GM12864 (cell line): ENCODE results near the gene DUSP10.

ENCODE experiments used
- DNase-seq: peaks from one replicate; pipeline ENCODE4 v3.0.0-alpha.2; 2011; ENCODE audit warnings: low read depth
- H3K4me3 ChIP-seq: 2 replicates; pipeline ENCODE4 v1.5.1; 2011; ENCODE audit warnings: mild to moderate bottlenecking, low read depth, low read length, control low read depth
- TF ChIP-seq, protein P1 (sequence below): IDR thresholded peaks from 2 replicates; pipeline ENCODE4 v1.5.1; 2011; ENCODE audit warnings: low read depth, mild to moderate bottlenecking, moderate library complexity, low read length, control low read depth, inconsistent platforms; ENCODE audit errors: missing control alignments

The DUSP10 gene

DNA sequence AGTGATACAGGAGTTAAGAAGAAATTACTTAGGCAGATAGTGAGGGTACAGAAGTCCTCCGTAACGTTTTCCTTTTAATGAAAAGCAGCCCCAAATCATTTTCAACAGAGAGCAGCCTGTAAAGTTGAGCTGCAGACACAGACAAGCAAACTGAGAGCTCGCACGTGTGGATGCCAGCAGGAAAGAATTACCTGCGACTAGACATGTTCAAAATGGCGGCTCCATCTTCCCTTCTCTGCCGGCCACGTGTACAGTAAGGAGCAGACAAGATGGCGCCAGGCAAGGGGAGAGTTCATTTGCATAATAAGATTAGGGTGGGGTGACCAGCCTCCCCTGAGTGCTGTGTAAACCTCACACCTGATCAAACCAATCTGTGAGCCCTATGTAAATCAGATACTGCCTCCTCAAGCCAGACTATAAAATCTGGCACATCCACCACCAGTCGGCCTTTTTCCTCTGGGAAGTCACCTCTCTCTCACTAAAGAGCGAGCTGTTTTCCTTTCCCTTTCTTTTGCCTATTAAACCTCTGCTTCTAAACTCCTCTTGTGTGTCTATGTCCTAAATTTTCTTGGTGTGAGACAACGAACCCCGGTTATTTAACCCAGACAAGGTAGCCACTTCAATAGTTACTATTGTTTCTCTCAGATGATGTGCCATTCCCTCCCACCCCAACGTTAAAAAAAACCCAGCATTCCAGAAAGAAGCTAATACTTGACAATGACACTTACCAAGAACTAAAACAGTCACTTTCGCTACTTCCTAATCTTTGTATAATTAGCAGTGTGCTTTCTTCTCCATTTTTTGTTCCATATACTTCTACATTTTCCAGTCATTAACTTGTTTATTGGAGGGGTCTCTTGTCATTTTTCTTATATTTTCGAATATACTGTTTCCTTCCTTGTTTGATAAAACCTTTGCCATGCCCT lies 27.4 kb downstream of the DUSP10 start:
- H3K4me3 ChIP-seq: no peak overlapping the region
- TF ChIP-seq, protein P1, sequence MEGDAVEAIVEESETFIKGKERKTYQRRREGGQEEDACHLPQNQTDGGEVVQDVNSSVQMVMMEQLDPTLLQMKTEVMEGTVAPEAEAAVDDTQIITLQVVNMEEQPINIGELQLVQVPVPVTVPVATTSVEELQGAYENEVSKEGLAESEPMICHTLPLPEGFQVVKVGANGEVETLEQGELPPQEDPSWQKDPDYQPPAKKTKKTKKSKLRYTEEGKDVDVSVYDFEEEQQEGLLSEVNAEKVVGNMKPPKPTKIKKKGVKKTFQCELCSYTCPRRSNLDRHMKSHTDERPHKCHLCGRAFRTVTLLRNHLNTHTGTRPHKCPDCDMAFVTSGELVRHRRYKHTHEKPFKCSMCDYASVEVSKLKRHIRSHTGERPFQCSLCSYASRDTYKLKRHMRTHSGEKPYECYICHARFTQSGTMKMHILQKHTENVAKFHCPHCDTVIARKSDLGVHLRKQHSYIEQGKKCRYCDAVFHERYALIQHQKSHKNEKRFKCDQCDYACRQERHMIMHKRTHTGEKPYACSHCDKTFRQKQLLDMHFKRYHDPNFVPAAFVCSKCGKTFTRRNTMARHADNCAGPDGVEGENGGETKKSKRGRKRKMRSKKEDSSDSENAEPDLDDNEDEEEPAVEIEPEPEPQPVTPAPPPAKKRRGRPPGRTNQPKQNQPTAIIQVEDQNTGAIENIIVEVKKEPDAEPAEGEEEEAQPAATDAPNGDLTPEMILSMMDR: no peak
- DNase-seq: no peak

DNA sequence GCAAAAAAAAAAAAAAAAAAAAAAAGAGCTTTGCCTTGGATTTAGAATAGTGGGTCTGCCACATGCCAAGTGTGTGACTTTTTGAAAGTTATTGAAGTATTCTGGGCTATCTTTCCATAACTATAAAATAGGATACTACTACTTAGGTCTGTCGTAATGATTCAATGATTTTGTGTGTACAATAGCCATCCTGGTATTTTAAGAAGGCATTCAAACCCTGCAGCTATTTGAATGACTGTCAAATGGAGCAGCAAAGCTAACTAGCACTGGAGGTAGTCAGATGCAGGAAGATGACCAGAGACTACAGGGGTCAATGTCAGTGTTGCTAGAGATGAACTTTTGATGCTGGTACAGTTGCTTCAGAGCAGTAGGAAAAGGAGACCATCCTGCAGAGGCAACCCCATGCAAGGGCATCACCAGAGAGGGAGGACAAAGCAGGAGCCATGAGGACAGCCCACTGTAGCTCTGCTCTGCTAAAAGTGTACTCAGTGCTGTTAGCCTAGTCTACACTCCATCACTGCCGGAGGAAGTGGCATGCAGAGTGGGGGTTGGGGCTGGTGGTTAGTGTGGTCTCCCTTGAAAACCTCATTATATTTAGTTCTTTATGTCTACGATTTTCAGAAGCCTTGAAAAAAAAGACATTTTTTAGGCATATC lies 29.0 kb downstream of the DUSP10 start:
- TF ChIP-seq, protein P1: no peak
- peak; percentile 65 for DNase-seq
- no peak overlapping the region for H3K4me3 ChIP-seq

DNA sequence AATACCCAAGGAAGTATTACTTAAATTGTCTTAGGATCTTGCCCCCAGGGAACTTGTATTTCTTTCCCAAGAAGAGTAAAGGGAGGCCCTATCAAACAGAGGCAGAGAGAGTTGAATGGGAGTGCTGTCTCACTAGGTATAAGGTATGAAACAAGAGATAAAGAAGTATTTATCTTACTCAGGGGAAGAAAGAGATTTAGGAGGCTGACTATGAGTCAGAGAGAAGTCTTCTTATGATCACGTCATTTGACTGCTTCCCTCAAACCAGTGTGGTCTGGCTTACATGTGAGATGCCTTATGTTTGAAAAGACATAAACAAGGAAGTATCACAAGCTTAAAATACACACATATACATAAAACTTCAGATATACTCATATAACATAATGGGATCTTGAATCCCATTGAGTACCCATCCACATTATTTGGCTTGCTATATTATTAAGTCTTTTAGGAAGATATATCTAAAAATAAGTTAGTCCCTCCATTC lies 29.6 kb downstream of the DUSP10 start:
- TF ChIP-seq, protein P1: no peak
- no peak overlapping the region for H3K4me3 ChIP-seq
- DNase-seq: peak; percentile 68

DNA sequence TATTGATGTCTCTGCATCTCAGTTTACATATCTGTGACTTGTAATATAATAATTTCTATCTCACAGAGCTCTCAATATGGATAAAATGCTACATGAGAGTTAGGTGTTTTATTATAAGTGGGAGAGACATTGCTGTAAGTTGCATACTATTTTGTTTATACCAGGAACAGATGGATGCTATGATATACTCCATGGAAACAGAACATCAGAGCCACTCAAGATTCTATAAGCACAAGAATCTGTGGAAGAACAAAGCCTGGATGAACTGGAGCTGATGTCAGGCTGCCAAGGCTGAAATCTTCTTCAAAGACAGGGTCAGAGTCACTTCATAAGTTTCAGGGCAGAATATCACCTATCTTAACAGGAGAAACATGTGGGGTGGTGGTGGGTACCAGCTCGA lies 30.2 kb downstream of the DUSP10 start:
- no peak overlapping the region for H3K4me3 ChIP-seq
- TF ChIP-seq, protein P1: no peak
- DNase-seq: no peak

DNA sequence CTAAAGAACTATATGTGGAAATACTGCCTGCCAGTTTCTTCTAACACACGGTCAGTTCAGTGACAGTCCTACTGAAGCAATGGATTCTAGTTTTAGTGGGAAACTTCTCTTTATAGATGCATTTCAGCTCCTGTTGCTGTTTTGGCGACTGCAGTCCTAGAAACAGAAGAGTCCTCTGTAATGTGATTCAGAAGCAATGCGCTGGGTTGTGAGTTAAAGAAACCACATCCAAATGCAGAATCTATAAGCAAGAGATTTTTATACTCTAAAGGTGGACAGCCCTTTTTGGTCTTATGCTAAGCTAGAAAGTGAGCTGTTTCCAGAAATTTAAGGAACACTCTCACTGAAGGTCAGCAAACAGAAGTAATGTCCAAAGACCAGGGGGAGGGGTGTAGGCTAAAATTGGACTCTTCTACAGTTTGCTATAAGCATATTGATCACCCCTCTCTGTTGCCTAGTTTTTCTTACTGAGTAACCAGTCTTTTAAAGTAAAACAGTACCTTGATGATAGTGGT lies 30.8 kb downstream of the DUSP10 start:
- no peak overlapping the region for H3K4me3 ChIP-seq
- TF ChIP-seq, protein P1: no peak
- no peak for DNase-seq

DNA sequence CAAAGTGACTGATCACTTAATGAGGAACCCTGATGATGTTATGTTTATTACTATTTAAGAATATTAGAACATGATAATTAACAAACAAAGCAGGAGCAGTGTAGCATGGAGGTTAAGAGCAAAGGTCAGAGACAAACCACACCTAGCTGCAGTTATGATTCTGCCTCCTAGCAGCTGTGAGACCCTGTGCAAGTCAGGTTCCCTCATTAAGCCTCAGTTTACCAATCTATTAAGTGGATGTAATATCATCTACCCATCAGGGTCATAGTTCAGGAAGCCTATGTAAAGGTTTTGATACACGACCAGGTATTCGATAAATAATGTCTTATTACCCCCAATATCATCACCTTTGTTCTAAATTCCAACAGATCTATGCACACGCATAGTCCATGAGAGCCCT lies 32.0 kb downstream of the DUSP10 start:
- TF ChIP-seq, protein P1: no peak
- no peak overlapping the region for H3K4me3 ChIP-seq
- DNase-seq: no peak
